ENCODE measurements around the gene PTPRG. TPM values are rescaled to one million over a fixed set of nuclear protein-coding genes. Genes with fewer than 3 reads are reported as not detected.
A peak's percentile ranks its signal among the peaks of the same experiment; 100 is the strongest.

Gene PTPRG
- total and polyA plus RNA-seq, 2 of the 13 experiments (the other 11 are each of a cell fraction or from before 2014, with no cell fraction given) = 8.0 to 25.3 TPM

DNA sequence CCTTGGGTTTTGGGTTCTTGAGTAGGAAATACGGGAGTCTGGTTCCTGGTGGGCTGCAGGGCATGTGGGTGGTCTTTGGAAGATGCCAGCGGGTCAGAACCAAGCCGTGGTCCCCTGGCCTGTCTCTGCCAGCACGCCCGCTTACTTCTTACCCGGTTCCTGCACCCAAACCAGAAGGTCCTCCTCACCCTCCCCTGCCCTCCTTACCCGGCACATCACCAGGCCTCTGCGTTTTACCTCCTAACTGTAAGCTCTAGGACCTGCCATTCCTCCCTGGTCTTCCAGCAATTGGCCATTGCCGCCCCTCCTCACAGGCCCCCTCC lies 628.0 kb downstream of the PTPRG start:
- no peak overlapping the region for H2AFZ ChIP-seq (ENCODE audit: low read length)
- no peaks in the 10 kb centered on the region for H3K27me3 ChIP-seq (ENCODE audit: control insufficient read depth in 1 of 2, insufficient read depth in 2 of 2, low read length in 2 of 2)
- POLR2A ChIA-PET = no interaction called here
- H3K27ac ChIP-seq (ENCODE audit: extremely low read length, insufficient read depth, low read length) = no peak overlapping the region
- ATAC-seq (no peak), DNase-seq (ENCODE audit: low spot score) (no peak), FAIRE-seq (no peak)
- no peaks in the 10 kb centered on the region for H3K79me2 ChIP-seq (ENCODE audit: insufficient read depth, low read length)
- no peak overlapping the region for H3K4me3 ChIP-seq (replicated peaks in 1 of 3; ENCODE audit: insufficient read depth in 1 of 3, low read depth in 2 of 3, low read length in 3 of 3)
- in situ Hi-C loops (cut with HindIII; ENCODE audit: extremely low pct_ligation_motif_present, low pct_unique_long_range_greater_than_20kb) (loop anchor here (25.0 kb wide), 2 partner anchors 327 to 627 kb away; partner anchors contain the start of gene PTPRG), intact Hi-C loops (cut with micrococcal nuclease; ENCODE audit: unreplicated experiment) (loop anchor here (1.0 to 10.0 kb wide), 4 partner anchors 332 to 1435 kb away; partner anchors contain the start of gene PTPRG)
- TF ChIP-seq, protein P1, sequence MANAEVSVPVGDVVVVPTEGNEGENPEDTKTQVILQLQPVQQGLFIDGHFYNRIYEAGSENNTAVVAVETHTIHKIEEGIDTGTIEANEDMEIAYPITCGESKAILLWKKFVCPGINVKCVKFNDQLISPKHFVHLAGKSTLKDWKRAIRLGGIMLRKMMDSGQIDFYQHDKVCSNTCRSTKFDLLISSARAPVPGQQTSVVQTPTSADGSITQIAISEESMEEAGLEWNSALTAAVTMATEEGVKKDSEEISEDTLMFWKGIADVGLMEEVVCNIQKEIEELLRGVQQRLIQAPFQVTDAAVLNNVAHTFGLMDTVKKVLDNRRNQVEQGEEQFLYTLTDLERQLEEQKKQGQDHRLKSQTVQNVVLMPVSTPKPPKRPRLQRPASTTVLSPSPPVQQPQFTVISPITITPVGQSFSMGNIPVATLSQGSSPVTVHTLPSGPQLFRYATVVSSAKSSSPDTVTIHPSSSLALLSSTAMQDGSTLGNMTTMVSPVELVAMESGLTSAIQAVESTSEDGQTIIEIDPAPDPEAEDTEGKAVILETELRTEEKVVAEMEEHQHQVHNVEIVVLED (CRISPR knock-in tag; IDR thresholded peaks at IDR 0.05; ENCODE audit: borderline replicate concordance) = no peak
- TF ChIP-seq STAT5B (CRISPR knock-in tag; IDR thresholded peaks at IDR 0.05) = no peak
- no peak for TF ChIP-seq TBP (CRISPR knock-in tag; IDR thresholded peaks at IDR 0.05)
- no peak for TF ChIP-seq MAFG (CRISPR knock-in tag; IDR thresholded peaks at IDR 0.05)
- TF ChIP-seq ZNF326 (CRISPR knock-in tag; IDR thresholded peaks at IDR 0.05; ENCODE audit: borderline replicate concordance) = no peak
- H3K36me3 ChIP-seq (replicated peaks in 1 of 2; ENCODE audit: control insufficient read depth in 1 of 2, insufficient read depth in 2 of 2, low read length in 2 of 2) = peaks cover 1 to 5% of the 10 kb centered on the region in 2 experiments; a peak in 3 of 5 replicates
- peaks cover 16% of the 10 kb centered on the region for H3K4me1 ChIP-seq (ENCODE audit: insufficient read depth, low read length)
- CTCF ChIA-PET (ENCODE audit: low intra/inter-chr PET ratio, low total read pairs) = no interaction called here
- no TSS peak for BruUV-seq (replicated peaks)
- no peaks in the 10 kb centered on the region for H4K20me1 ChIP-seq (ENCODE audit: insufficient read depth, low read length)
- 91% methylated on average over 8 of the region's 9 CpGs for WGBS (ENCODE audit: low lambda C conversion rate)
- H3K9ac ChIP-seq (ENCODE audit: insufficient read depth, low read depth, low read length) = no peak overlapping the region
- no peaks in the 10 kb centered on the region for H3K9me3 ChIP-seq (ENCODE audit: low read length)
- peak overlapping the region; percentile 19; the same call in 1 of the 2 replicates for H3K4me2 ChIP-seq (ENCODE audit: low read depth, low read length)

DNA sequence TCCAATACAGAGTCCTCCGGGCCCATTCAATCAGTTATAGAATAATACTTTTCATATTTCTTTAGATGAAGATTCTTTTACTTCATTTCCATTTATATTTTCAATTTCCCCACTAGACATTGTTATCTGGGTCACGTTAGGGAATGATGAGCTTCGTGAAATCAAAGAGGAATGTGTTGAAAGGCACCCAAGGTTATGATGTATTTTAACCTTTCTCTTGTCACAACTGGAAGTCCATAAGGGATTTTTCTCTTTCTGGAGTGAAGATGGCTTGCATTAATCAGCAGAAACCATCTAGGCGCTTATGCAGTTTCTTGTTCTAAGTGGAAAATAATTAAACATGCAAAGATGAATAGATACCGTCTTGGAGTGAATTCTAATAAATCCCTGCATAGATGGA lies 631.5 kb downstream of the PTPRG start:
- BruUV-seq (replicated peaks) = no TSS peak
- in situ Hi-C loops (cut with HindIII; ENCODE audit: extremely low pct_ligation_motif_present, low pct_unique_long_range_greater_than_20kb) (loop anchor here (25.0 kb wide), 2 partner anchors 331 to 631 kb away; partner anchors contain the start of gene PTPRG), intact Hi-C loops (cut with micrococcal nuclease; ENCODE audit: unreplicated experiment) (no loop called here)
- 98% methylated on average over 5 of the region's 5 CpGs for WGBS (ENCODE audit: low lambda C conversion rate)
- Histone ChIP-seq H3K27me3 (ENCODE audit: control insufficient read depth in 1 of 2, insufficient read depth in 2 of 2, low read length in 2 of 2) (no peaks in the 10 kb centered on the region), H3K27ac (ENCODE audit: extremely low read length, insufficient read depth, low read length) (no peak overlapping the region), H3K79me2 (ENCODE audit: insufficient read depth, low read length) (no peaks in the 10 kb centered on the region), H4K20me1 (ENCODE audit: insufficient read depth, low read length) (no peaks in the 10 kb centered on the region), H3K9me3 (ENCODE audit: low read length) (no peaks in the 10 kb centered on the region), H3K4me2 (ENCODE audit: low read depth, low read length) (no peak overlapping the region), H3K4me3 (replicated peaks in 1 of 3; ENCODE audit: insufficient read depth in 1 of 3, low read depth in 2 of 3, low read length in 3 of 3) (no peak overlapping the region), H2AFZ (ENCODE audit: low read length) (no peak overlapping the region), H3K36me3 (replicated peaks in 1 of 2; ENCODE audit: control insufficient read depth in 1 of 2, insufficient read depth in 2 of 2, low read length in 2 of 2) (peaks cover 1 to 13% of the 10 kb centered on the region in 2 experiments; a peak in 4 of 5 replicates), H3K9ac (ENCODE audit: insufficient read depth, low read depth, low read length) (no peak overlapping the region), H3K4me1 (ENCODE audit: insufficient read depth, low read length) (peaks cover 7% of the 10 kb centered on the region)
- ChIA-PET CTCF (ENCODE audit: low intra/inter-chr PET ratio, low total read pairs) (no interaction called here), POLR2A (no interaction called here)
- no peak for ATAC-seq
- DNase-seq (ENCODE audit: low spot score) = no peak
- FAIRE-seq = no peak
- TF ChIP-seq SRF (IDR thresholded peaks at IDR 0.05; ENCODE audit: low read depth, low read length) = no peak
- no peak for TF ChIP-seq ZNF354B (CRISPR knock-in tag; IDR thresholded peaks at IDR 0.05)
- TF ChIP-seq, protein P2, sequence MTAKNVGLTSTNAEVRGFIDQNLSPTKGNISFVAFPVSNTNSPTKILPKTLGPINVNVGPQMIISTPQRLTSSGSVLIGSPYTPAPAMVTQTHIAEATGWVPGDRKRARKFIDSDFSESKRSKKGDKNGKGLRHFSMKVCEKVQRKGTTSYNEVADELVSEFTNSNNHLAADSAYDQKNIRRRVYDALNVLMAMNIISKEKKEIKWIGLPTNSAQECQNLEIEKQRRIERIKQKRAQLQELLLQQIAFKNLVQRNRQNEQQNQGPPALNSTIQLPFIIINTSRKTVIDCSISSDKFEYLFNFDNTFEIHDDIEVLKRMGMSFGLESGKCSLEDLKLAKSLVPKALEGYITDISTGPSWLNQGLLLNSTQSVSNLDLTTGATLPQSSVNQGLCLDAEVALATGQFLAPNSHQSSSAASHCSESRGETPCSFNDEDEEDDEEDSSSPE (CRISPR knock-in tag; IDR thresholded peaks at IDR 0.05) = no peak
- no peak for TF ChIP-seq KAT8 (CRISPR knock-in tag; IDR thresholded peaks at IDR 0.05)
- TF ChIP-seq ZNF205 (CRISPR knock-in tag; IDR thresholded peaks at IDR 0.05) = no peak
- no peak for TF ChIP-seq ZNF724P (CRISPR knock-in tag; IDR thresholded peaks at IDR 0.05; ENCODE audit: borderline replicate concordance)
- no peak for TF ChIP-seq JUND (CRISPR knock-in tag; IDR thresholded peaks at IDR 0.05)
- TF ChIP-seq, protein P3, sequence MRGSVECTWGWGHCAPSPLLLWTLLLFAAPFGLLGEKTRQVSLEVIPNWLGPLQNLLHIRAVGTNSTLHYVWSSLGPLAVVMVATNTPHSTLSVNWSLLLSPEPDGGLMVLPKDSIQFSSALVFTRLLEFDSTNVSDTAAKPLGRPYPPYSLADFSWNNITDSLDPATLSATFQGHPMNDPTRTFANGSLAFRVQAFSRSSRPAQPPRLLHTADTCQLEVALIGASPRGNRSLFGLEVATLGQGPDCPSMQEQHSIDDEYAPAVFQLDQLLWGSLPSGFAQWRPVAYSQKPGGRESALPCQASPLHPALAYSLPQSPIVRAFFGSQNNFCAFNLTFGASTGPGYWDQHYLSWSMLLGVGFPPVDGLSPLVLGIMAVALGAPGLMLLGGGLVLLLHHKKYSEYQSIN (CRISPR knock-in tag; IDR thresholded peaks at IDR 0.05; ENCODE audit: borderline replicate concordance) = no peak
- no peak for TF ChIP-seq ATF7 (IDR thresholded peaks at IDR 0.05)
- no peak for TF ChIP-seq ATF7 (CRISPR knock-in tag; IDR thresholded peaks at IDR 0.05)
- TF ChIP-seq, protein P4, sequence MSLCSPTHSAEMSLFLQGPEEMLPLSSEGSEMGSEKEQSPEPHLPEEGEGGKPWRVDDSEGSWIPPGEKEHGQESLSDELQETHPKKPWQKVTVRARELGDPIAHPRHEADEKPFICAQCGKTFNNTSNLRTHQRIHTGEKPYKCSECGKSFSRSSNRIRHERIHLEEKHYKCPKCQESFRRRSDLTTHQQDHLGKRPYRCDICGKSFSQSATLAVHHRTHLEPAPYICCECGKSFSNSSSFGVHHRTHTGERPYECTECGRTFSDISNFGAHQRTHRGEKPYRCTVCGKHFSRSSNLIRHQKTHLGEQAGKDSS (CRISPR knock-in tag; IDR thresholded peaks at IDR 0.05; ENCODE audit: borderline replicate concordance, low read depth) = no peak

Measured in HepG2 (cell line).